ENCODE data around the gene NLRP6. TPM values are rescaled to one million over a fixed set of nuclear protein-coding genes. Genes with fewer than 3 reads are reported as not detected.

Gene NLRP6
- total RNA-seq, 1 donor, result not detected

- H3K27me3 ChIP-seq (ENCODE audit: insufficient read depth, low read length), result peaks cover 12% of the 10 kb centered on the region
- H3K79me2 ChIP-seq (ENCODE audit: insufficient read depth, low read length), result no peaks in the 10 kb centered on the region
- no peak overlapping the region for H3K4me3 ChIP-seq (ENCODE audit: insufficient read depth, low read length)
- DNase-seq (ENCODE audit: insufficient read length, low spot score, missing footprints), result peak; percentile 74
- no peak overlapping the region for H3K27ac ChIP-seq (ENCODE audit: low read depth, low read length)
- H3K4me1 ChIP-seq (ENCODE audit: insufficient read depth, low read length), result no peaks in the 10 kb centered on the region
- no peak overlapping the region for H2AFZ ChIP-seq (ENCODE audit: low read length)
- H4K20me1 ChIP-seq (ENCODE audit: insufficient read depth, low read length), result no peaks in the 10 kb centered on the region
- TF ChIP-seq CTCF (IDR thresholded peaks at IDR 0.05; ENCODE audit: extremely low read depth, low read depth, low read length), result no peak
- no peak overlapping the region for H3K4me2 ChIP-seq (ENCODE audit: insufficient read depth, low read length)
- H3K36me3 ChIP-seq (ENCODE audit: insufficient read depth, low read length), result no peaks in the 10 kb centered on the region
- H3K9me3 ChIP-seq (ENCODE audit: low read depth, low read length), result no peaks in the 10 kb centered on the region
Observed at GRCh38 chr11:270451-271318, 7.5 kb upstream of the NLRP6 start.

- Histone ChIP-seq H3K27me3 (ENCODE audit: insufficient read depth, low read length) (peaks cover 17% of the 10 kb centered on the region), H3K9me3 (ENCODE audit: low read depth, low read length) (no peaks in the 10 kb centered on the region), H3K4me3 (ENCODE audit: insufficient read depth, low read length) (no peak overlapping the region), H2AFZ (ENCODE audit: low read length) (no peak overlapping the region), H3K4me2 (ENCODE audit: insufficient read depth, low read length) (no peak overlapping the region), H3K4me1 (ENCODE audit: insufficient read depth, low read length) (no peaks in the 10 kb centered on the region), H3K36me3 (ENCODE audit: insufficient read depth, low read length) (no peaks in the 10 kb centered on the region), H3K27ac (ENCODE audit: low read depth, low read length) (no peak overlapping the region), H3K79me2 (ENCODE audit: insufficient read depth, low read length) (no peaks in the 10 kb centered on the region), H4K20me1 (ENCODE audit: insufficient read depth, low read length) (no peaks in the 10 kb centered on the region)
- peak; percentile 65 for DNase-seq (ENCODE audit: insufficient read length, low spot score, missing footprints)
- no peak for TF ChIP-seq CTCF (IDR thresholded peaks at IDR 0.05; ENCODE audit: extremely low read depth, low read depth, low read length)
Observed at GRCh38 chr11:271319-271715, 6.9 kb upstream of the NLRP6 start.

- Histone ChIP-seq H3K4me2 (ENCODE audit: insufficient read depth, low read length) (no peak overlapping the region), H3K9me3 (ENCODE audit: low read depth, low read length) (no peaks in the 10 kb centered on the region), H3K27ac (ENCODE audit: low read depth, low read length) (no peak overlapping the region), H2AFZ (ENCODE audit: low read length) (no peak overlapping the region), H3K27me3 (ENCODE audit: insufficient read depth, low read length) (peaks cover 18% of the 10 kb centered on the region), H3K36me3 (ENCODE audit: insufficient read depth, low read length) (no peaks in the 10 kb centered on the region), H3K4me3 (ENCODE audit: insufficient read depth, low read length) (no peak overlapping the region), H4K20me1 (ENCODE audit: insufficient read depth, low read length) (no peaks in the 10 kb centered on the region), H3K4me1 (ENCODE audit: insufficient read depth, low read length) (no peaks in the 10 kb centered on the region), H3K79me2 (ENCODE audit: insufficient read depth, low read length) (no peaks in the 10 kb centered on the region)
- no peak for TF ChIP-seq CTCF (IDR thresholded peaks at IDR 0.05; ENCODE audit: extremely low read depth, low read depth, low read length)
- DNase-seq (ENCODE audit: insufficient read length, low spot score, missing footprints), result peak; percentile 42
Observed at GRCh38 chr11:272195-272930, 5.8 kb upstream of the NLRP6 start.

- no peak overlapping the region for H3K4me3 ChIP-seq (ENCODE audit: insufficient read depth, low read length)
- no peak for TF ChIP-seq CTCF (IDR thresholded peaks at IDR 0.05; ENCODE audit: extremely low read depth, low read depth, low read length)
- no peaks in the 10 kb centered on the region for H3K36me3 ChIP-seq (ENCODE audit: insufficient read depth, low read length)
- no peaks in the 10 kb centered on the region for H4K20me1 ChIP-seq (ENCODE audit: insufficient read depth, low read length)
- H3K79me2 ChIP-seq (ENCODE audit: insufficient read depth, low read length), result no peaks in the 10 kb centered on the region
- no peak overlapping the region for H2AFZ ChIP-seq (ENCODE audit: low read length)
- H3K4me1 ChIP-seq (ENCODE audit: insufficient read depth, low read length), result no peaks in the 10 kb centered on the region
- peaks cover 23% of the 10 kb centered on the region for H3K27me3 ChIP-seq (ENCODE audit: insufficient read depth, low read length)
- no peaks in the 10 kb centered on the region for H3K9me3 ChIP-seq (ENCODE audit: low read depth, low read length)
- H3K4me2 ChIP-seq (ENCODE audit: insufficient read depth, low read length), result no peak overlapping the region
- H3K27ac ChIP-seq (ENCODE audit: low read depth, low read length), result no peak overlapping the region
- no peak for DNase-seq (ENCODE audit: insufficient read length, low spot score, missing footprints)
Observed at GRCh38 chr11:272931-273198, 5.3 kb upstream of the NLRP6 start.
